Measurements from ENCODE around the gene WDR1.

DNA sequence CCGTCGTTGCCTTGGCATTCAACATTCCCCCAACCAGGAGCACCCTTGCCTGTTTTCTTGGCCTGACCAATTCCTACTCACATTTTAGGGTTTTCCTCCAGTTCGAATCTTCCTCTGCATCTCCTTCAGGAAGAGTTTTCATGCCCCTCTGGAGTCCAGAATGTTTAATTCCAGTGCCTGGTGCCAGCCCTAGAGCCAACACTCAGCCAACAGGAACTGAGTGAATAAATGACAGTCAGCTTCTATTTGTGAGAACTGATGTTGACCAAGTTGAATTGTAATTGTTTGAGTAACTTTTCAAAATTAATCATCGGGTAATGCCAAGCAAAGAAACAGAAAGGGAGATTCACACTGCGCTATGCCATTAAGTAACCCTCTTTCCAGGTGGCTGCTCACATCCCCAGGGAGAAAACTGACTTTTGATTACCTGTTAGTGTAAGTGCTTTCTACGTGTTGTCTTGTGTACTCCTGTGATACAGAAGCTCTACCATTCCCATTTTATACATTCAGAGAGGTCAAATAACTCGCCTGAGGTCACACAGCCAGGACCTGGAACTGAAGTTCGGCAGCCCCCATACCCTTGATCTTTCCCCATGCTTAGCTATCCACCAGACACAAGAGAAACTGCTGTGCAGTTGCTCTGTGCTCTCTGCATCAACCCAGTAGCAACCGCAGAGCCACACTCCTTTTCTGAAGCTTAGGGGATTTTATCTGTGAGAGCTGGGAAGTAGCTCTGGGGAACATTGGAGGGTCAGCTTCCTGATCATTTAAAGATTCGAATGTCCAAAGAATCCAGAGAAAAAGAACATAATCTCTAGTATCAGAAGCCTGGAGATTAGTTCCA, 76.3 kb downstream of the WDR1 start:
- TF ChIP-seq, protein P1, sequence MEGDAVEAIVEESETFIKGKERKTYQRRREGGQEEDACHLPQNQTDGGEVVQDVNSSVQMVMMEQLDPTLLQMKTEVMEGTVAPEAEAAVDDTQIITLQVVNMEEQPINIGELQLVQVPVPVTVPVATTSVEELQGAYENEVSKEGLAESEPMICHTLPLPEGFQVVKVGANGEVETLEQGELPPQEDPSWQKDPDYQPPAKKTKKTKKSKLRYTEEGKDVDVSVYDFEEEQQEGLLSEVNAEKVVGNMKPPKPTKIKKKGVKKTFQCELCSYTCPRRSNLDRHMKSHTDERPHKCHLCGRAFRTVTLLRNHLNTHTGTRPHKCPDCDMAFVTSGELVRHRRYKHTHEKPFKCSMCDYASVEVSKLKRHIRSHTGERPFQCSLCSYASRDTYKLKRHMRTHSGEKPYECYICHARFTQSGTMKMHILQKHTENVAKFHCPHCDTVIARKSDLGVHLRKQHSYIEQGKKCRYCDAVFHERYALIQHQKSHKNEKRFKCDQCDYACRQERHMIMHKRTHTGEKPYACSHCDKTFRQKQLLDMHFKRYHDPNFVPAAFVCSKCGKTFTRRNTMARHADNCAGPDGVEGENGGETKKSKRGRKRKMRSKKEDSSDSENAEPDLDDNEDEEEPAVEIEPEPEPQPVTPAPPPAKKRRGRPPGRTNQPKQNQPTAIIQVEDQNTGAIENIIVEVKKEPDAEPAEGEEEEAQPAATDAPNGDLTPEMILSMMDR (IDR thresholded peaks at IDR 0.05) = no peak
- no peak for TF ChIP-seq POLR2A (IDR thresholded peaks at IDR 0.05)
